Measurements from ENCODE around the gene UGT1A5. TPM values are rescaled to one million over a fixed set of nuclear protein-coding genes. Genes with fewer than 3 reads are reported as not detected.
"Not testable (repeated sequence)": the region's sequence is repeated elsewhere in the genome, so short reads cannot be mapped to it uniquely, and the experiment has no call there.

The UGT1A5 gene
- total RNA-seq, 1 donor from 2014 or later, result not detected

- ATAC-seq, result no peak
- no peak for DNase-seq
- intact Hi-C loops (cut with micrococcal nuclease), result no loop called here
Observed at GRCh38 chr2:233691443-233692433, 21.0 kb upstream of the UGT1A5 start.

DNA sequence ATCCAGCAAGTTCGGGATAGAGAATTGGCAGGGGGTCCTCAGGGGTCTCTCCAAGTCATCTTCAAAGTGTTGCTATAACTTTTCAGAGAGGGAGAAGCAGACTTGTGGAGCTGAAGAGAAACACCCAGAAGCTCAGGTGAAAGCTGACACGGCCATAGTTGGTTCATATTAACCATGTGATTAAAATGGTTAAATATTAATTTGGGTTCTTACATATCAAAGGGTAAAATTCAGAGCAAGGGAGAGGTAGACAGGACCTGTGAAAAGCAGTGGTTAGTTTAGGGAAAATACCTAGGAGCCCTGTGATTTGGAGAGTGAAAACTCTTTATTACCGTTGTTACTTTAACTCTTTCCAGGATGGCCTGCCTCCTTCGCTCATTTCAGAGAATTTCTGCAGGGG lies 20.1 kb upstream of the UGT1A5 start, which contains the start of gene UGT1A6:
TSS of gene UGT1A6 (plus strand) at position 243 of the 400 bp plus-strand sequence. CDS start at position 358, 115 bp downstream.
- ATAC-seq (no peak), DNase-seq (no peak)
- intact Hi-C loops (cut with micrococcal nuclease), result no loop called here

DNA sequence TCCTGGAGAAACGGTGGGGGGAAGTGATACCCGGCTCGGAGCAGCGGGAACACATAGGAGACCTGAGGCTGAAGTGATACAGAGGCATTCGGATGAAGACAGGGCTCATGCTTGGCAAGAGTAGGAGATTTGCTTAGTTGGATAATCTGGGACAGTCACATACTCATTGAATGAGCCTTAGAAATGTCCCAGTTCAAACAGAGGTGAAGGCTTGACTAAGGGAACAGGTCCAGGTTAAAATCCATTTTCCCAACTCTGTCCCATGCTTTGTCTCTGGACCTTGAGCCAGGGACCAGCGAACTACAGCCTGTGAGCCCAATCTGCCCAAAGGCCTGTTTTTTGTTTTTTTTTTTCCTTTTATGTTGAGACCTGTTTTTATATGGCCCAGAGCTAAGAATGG lies 18.7 kb upstream of the UGT1A5 start:
- ATAC-seq (no peak), DNase-seq (no peak)
- intact Hi-C loops (cut with micrococcal nuclease), result no loop called here

GRCh38 chr2:233698740-233699139 lies 14.0 kb upstream of the UGT1A5 start:
- intact Hi-C loops (cut with micrococcal nuclease), result no loop called here
- ATAC-seq (no peak), DNase-seq (no peak)

DNA sequence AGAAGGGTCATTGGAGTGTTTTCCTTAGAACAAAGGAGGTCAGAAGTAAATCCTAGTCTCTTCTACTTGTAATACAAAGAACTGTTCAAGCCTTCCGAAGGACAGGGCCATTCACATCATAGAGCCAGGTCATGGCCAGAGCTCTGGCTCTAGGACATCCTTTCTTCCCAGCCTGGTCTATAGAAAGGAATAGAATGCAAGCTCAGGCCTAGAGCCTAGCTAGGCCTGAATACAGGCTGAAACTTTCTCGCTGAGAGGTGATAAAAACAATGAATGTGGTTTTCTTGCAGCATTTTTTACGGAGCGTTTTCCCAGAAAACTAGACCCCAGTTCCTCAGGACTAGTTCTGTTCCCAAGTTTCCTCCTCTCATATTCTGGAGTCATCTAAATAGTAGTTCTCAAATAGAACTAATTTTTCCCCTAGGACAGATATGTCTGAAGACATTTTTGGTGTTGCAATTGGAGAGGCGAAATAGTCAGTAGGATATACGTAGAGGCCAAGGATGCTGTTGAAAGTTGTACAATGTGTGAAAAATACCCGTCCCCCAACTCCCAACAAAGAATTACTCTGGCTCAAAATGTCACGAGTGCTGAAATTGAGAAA lies 13.2 kb upstream of the UGT1A5 start:
- ATAC-seq, result no peak
- DNase-seq, result no peak
- intact Hi-C loops (cut with micrococcal nuclease), result no loop called here

DNA sequence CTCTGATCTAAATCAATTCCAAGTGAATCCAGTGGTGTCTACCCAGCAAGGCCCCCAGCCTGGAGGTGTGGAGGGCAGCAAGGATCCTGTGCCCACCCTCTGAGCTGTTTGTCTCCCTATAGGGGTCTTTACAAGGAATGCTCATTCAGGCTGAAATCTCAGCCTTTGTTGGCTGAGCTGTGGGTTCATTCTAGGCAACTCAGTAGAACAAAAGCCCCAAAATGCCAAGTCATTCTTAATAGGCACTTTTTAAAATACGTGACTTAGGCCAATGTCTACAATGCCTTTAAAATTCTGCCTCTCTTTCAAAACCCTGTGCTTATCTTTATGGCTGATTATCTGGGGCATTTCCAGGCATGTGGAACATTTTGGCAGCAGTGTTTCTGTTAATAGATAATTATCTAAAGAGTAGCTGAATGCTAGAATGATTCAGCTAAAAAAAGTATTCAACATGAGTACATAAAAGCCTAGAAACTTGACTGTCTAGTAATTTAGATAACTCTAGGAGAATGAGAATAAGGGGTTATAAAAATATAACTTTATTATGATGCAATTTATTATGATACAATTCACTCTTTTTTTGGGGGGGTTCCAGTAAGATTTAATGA lies 12.6 kb upstream of the UGT1A5 start:
- no peak for ATAC-seq
- DNase-seq, result no peak
- intact Hi-C loops (cut with micrococcal nuclease), result no loop called here

- intact Hi-C loops (cut with micrococcal nuclease); ATAC-seq; DNase-seq: not testable (repeated sequence)
Observed at GRCh38 chr2:233700842-233701241, 11.9 kb upstream of the UGT1A5 start.

DNA sequence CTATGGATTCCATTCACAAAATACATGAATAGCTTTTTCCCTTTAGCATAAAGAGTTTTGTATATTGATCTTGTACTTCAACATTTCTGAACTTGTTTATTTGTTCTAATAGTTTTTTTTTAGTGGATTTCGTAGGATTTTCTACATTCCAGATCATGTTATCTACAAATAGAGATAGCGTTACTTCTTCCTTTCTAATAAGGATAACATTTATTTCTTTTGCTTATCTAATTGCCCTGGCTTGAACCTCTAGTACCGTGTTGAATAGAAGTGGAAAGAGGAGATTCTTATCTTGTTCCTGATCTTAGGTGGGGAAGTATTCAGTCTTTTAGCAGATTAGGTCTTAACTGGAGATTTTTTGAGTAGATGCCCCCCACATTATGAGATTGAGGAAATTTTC lies 10.5 kb upstream of the UGT1A5 start:
- no peak for DNase-seq
- intact Hi-C loops (cut with micrococcal nuclease), result no loop called here
- no peak for ATAC-seq

- no peak for DNase-seq
- intact Hi-C loops (cut with micrococcal nuclease), result no loop called here
- no peak for ATAC-seq
Observed at GRCh38 chr2:233705911-233706506, 6.7 kb upstream of the UGT1A5 start.

DNA sequence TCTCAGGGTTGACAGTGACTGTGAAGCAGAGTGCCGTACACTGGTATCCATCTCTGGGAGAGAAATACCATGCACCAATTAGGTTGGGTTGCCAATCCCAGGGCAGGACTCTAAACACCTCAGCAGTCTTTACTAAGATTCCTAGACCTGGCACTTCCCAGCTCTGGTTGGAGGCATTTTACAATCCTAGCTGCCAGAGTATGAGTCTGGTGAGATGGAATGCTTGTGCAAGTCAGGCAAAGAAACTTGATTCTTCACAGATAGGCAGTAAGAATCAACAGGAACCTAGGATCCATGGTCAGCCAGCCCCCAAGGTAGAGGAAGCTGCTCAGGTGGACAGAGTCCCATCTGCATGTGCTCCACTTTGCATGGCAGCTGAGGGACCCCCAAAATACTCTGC lies 6.0 kb upstream of the UGT1A5 start:
- intact Hi-C loops (cut with micrococcal nuclease), result no loop called here
- ATAC-seq (no peak), DNase-seq (no peak)

DNA sequence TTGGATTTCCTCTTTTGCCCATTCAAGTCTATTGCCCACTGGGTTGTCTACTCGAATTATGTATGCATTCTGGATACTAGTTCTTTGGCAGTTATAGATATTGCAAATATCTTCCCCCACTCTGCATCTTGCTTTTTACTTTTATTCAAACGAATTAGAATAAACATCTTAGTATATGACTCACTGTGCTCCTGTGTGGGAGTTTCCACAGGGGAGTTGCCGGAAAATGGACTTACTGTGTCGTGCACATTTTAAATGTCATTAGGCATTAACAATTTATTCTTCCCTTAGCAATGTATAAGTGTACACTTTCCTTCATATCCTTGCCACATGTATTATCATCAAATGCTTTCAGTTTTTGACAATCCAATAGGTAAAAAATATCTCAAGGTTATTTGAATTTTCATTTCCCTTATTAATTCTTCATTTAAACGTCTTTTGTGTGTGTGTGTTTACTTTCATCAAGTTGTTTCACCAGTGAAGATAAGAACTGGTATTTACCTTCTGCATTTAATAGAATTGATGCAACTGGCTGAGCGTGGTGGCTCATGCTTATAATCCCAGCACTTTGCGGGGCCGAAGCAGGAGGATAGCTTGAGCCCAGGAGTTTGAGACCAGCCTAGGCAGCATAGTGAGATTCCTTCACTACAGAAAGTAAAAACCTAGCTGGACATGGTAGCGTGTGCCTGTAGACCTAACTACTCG lies 4.6 kb upstream of the UGT1A5 start:
- no peak for DNase-seq
- intact Hi-C loops (cut with micrococcal nuclease), result no loop called here
- no peak for ATAC-seq

DNA sequence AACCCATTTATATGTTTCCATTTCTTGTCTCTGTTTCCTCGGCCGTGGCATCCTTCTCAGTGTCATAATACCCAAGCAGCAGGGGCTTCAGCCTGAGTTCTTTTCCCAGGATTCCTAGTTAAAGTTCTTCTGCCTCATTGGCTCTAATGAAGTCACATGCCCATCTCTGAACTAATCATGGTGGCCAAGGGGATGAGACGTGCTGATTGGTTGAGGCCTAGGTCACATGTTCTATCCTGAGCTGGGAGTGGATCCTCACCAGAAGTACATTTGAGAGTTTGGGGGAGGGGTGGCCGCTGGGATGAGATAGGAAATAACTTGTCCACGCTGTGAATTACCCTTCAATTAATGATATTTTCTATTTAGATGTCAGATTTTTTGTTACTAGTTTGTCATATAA lies 3.8 kb upstream of the UGT1A5 start:
- DNase-seq, result no peak
- intact Hi-C loops (cut with micrococcal nuclease), result no loop called here
- no peak for ATAC-seq

GRCh38 chr2:233711312-233712008 lies 1.2 kb upstream of the UGT1A5 start:
- ATAC-seq (peak; percentile 69), DNase-seq (peak; percentile 78)
- intact Hi-C loops (cut with micrococcal nuclease), result no loop called here

GRCh38 chr2:233713262-233713615 lies 532 bp downstream of the UGT1A5 start:
- intact Hi-C loops (cut with micrococcal nuclease), result no loop called here
- ATAC-seq (no peak), DNase-seq (no peak)

GRCh38 chr2:233714121-233714520 lies 1.4 kb downstream of the UGT1A5 start:
- intact Hi-C loops (cut with micrococcal nuclease), result no loop called here
- no peak for ATAC-seq
- no peak for DNase-seq

DNA sequence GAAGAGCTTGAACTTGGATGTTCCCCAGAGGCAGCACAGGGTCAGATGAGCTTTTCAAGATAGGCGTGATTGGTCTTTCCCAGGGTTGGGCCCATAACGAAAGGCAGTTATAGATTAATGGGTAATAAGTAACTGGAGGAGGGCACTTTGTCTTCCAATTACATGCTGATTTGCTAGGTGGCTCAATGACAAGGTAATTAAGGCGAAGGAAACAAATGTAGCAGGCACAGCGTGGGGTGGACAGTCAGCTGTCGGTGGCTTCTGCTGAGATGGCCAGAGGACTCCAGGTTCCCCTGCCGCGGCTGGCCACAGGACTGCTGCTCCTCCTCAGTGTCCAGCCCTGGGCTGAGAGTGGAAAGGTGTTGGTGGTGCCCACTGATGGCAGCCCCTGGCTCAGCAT lies 5.8 kb downstream of the UGT1A5 start, which contains the start of gene UGT1A4:
TSS of gene UGT1A4 (plus strand) at position 185 of the 400 bp plus-strand sequence. CDS start at position 270, 85 bp downstream.
- DNase-seq (no peak), ATAC-seq (no peak)
- intact Hi-C loops (cut with micrococcal nuclease), result no loop called here

GRCh38 chr2:233728723-233729301 lies 16.1 kb downstream of the UGT1A5 start, which contains the start of gene UGT1A3:
Gene UGT1A3 (plus strand): TSS chr2:233729042. CDS start chr2:233729127, 85 bp downstream.
- DNase-seq (no peak), ATAC-seq (no peak)
- intact Hi-C loops (cut with micrococcal nuclease), result no loop called here

Measured in left ventricle myocardium superior (tissue), 1 donor.